ENCODE measurements around the gene DOCK10.

- TF ChIP-seq POLR2A (IDR thresholded peaks at IDR 0.05) = no peak
- no peak for TF ChIP-seq CTCF (IDR thresholded peaks at IDR 0.05)
These were observed 151.9 kb downstream of the DOCK10 start for GRCh38 chr2:224890372-224890771.

Data from stomach (tissue), 4 donors.